Tibial nerve (tissue), 4 donors: ENCODE results near the gene COA8. TPM values are rescaled to one million over a fixed set of nuclear protein-coding genes. Genes with fewer than 3 reads are reported as not detected.

Experiments used
- DNase-seq, 2 donors: peaks; one replicate each; pipeline ENCODE4 v3.0.0-alpha.2; 2019; ENCODE audit warnings: low spot score in 2 of 2
- H3K27ac ChIP-seq, 4 donors: fragments of 200-600 bp; sonication (generic) in 3 of 4; one replicate each; pipeline ENCODE4 v1.5.1; 2017 to 2019; ENCODE audit warnings: mild to moderate bottlenecking in 1 of 4
- H3K27me3 ChIP-seq, 2 donors: fragments of 200-600 bp; sonication (generic) in 1 of 2; one replicate each; pipeline versions ENCODE4 v1.5.1 to v1.6.0; 2017 to 2019
- H3K36me3 ChIP-seq, 3 donors: fragments of 200-600 bp; sonication (generic); one replicate each; pipeline ENCODE4 v1.5.1; 2018 to 2019
- H3K4me1 ChIP-seq, 4 donors: fragments of 200-600 bp; sonication (generic) in 3 of 4; one replicate each; pipeline ENCODE4 v1.5.1; 2017 to 2019
- H3K4me3 ChIP-seq, 4 donors: fragments of 200-600 bp; sonication (generic) in 3 of 4; one replicate each; pipeline ENCODE4 v1.5.1; 2017 to 2019; ENCODE audit warnings: mild to moderate bottlenecking in 1 of 4, moderate library complexity in 1 of 4
- H3K9me3 ChIP-seq, 4 donors: fragments of 200-600 bp; sonication (generic) in 3 of 4; one replicate each; pipeline ENCODE4 v1.5.1; 2017 to 2019
- EP300 ChIP-seq, 2 donors: sonication (generic); formaldehyde crosslinking; IDR thresholded peaks; one replicate each; pipeline ENCODE4 v1.6.1; 2017; ENCODE audit warnings: antibody characterized with exemption in 2 of 2, mild to moderate bottlenecking in 1 of 2
- POLR2A ChIP-seq, 2 donors: fragments of 450-650 bp; IDR thresholded peaks; one replicate each; pipeline ENCODE4 v1.6.1; 2017; ENCODE audit warnings: antibody characterized with exemption in 2 of 2, mild to moderate bottlenecking in 2 of 2, moderate library complexity in 2 of 2
- WGBS, 2 donors: methylation state at CpG; one replicate each; pipeline ENCODE4 v1.1.5; 2018; 5-methylcytosine and 5-hydroxymethylcytosine counted together
- total RNA-seq, 4 donors: library from RNA; depleted of rRNA; stranded (reverse); fragments of >200 nt; gene quantifications; one replicate each; pipeline ENCODE4 v1.1.0, GENCODE V29; 2016
- TF ChIP-seq, protein P1 (sequence below), 5 experiments: fragments of 200-600 bp in 3 of 5; fragments of 450-650 bp in 2 of 5; sonication (generic) in 3 of 5; IDR thresholded peaks; one replicate each; pipeline ENCODE4 v1.5.1; 2016 to 2019; ENCODE audit warnings: antibody characterized with exemption in 5 of 5, mild to moderate bottlenecking in 3 of 5, moderate library complexity in 2 of 5

The COA8 gene
- total RNA-seq, 4 donors from 2014 or later = 7.2 to 31.6 (median 12.3) TPM

DNA sequence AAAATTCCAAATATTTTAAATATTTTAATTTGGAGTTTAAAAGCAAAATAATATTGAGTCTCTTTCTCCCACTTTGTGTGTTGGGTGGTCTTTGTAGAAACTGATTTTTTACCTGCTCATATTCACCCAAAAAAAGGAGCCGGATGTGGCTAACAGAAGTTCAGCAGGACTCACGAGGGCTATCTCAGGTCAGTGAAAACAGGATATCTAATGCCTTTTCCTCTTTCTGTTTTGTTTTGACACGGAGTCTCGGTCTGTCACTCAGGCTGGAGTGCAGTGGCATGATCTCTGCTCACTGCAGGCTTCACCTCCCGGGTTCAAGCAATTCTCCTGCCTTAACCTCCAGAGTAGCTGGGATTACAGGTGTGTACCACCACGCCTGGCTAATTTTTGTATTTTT, 30.8 kb downstream of the COA8 start:
- peaks cover 0 to 46% (median 28%) of the 10 kb centered on the region in 4 donors for H3K4me1 ChIP-seq
- TF ChIP-seq POLR2A (IDR thresholded peaks at IDR 0.05) (no peak), EP300 (IDR thresholded peaks at IDR 0.05) (no peak)
- TF ChIP-seq, protein P1, sequence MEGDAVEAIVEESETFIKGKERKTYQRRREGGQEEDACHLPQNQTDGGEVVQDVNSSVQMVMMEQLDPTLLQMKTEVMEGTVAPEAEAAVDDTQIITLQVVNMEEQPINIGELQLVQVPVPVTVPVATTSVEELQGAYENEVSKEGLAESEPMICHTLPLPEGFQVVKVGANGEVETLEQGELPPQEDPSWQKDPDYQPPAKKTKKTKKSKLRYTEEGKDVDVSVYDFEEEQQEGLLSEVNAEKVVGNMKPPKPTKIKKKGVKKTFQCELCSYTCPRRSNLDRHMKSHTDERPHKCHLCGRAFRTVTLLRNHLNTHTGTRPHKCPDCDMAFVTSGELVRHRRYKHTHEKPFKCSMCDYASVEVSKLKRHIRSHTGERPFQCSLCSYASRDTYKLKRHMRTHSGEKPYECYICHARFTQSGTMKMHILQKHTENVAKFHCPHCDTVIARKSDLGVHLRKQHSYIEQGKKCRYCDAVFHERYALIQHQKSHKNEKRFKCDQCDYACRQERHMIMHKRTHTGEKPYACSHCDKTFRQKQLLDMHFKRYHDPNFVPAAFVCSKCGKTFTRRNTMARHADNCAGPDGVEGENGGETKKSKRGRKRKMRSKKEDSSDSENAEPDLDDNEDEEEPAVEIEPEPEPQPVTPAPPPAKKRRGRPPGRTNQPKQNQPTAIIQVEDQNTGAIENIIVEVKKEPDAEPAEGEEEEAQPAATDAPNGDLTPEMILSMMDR (IDR thresholded peaks at IDR 0.05) = no peak
- H3K27ac ChIP-seq = peak overlapping the region; percentile 70 to 96 (median 88)
- no peaks in the 10 kb centered on the region for H3K9me3 ChIP-seq
- H3K36me3 ChIP-seq = peaks cover 0 to 23% (median 3%) of the 10 kb centered on the region in 3 donors
- DNase-seq = no peak
- 58 to 64% methylated on average over 6 of the region's 6 CpGs for whole genome bisulfite sequencing, 2 donors
- H3K27me3 ChIP-seq = no peaks in the 10 kb centered on the region
- H3K4me3 ChIP-seq = no peak overlapping the region

DNA sequence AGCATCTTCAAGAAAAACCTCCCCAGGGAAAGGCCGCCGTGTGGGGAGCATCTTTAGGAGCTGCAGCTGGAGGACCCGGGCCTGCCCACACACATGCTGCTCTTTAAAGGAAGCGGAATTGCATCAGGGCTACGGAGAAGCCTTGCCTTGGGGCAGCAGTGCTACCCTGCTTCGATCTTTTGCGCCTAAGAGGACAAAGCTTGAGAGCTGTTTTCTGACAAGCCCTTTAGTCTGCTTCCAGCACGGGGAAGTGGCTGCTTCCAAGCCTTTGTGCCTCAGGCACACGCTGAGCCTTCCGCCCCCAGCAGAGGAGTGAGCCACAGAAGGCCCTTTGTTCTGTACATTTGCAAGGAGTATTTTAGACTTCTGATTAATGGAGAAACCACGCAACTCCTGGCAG, 31.5 kb downstream of the COA8 start:
- Histone ChIP-seq H3K4me1 (peaks cover 0 to 46% (median 28%) of the 10 kb centered on the region in 4 donors), H3K9me3 (no peaks in the 10 kb centered on the region), H3K4me3 (peak overlapping the region in 1 of 4 donors; percentile 4), H3K27me3 (no peaks in the 10 kb centered on the region), H3K27ac (peak overlapping the region; percentile 70 to 96 (median 88)), H3K36me3 (peaks cover 0 to 16% (median 0%) of the 10 kb centered on the region in 3 donors)
- DNase-seq = peak; percentile 26
- WGBS, 2 donors = 31 to 38% methylated on average over 11 of the region's 11 CpGs
- TF ChIP-seq POLR2A (IDR thresholded peaks at IDR 0.05) = peak in 1 of 2 donors; percentile 35
- peak; percentile 69 to 93 for TF ChIP-seq EP300 (IDR thresholded peaks at IDR 0.05)
- TF ChIP-seq, protein P1 (IDR thresholded peaks at IDR 0.05) = no peak

DNA sequence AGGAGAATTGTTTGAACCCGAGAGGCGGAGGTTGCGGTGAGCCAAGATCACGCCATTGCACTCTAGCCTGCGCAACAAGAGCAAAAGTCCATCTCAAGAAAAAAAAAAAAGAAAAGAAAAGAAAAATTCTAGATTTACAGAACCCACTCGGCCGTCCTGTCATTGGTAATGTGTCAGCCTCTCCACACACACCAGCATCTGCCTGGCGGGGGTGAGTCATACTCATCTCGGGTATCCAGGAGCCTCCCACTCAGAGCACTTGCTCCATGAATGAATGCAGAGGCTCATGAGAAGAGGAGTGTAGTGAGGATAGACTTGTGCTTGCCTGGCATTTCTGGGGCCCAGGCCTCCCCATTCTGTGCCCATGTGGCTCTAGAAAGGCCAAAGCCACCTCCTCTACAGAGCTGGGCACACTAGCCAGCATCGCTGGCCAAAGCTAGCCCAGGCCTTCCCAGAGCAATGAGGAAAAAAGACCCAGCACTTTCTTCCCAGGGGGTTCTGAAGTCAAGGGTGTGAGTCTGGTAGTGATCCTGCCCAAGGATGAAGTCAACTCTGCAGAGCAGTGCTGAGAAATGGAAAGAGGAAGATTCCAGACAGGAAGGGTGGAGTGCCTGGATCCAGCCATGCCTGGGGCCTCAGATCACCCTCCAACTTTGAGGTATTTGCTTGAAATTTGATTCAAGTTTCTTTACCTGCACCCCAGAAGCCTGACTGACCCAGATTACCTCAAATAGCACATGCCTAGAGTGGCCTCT, 35.0 kb downstream of the COA8 start:
- no peak for TF ChIP-seq EP300 (IDR thresholded peaks at IDR 0.05)
- TF ChIP-seq POLR2A (IDR thresholded peaks at IDR 0.05) = no peak
- TF ChIP-seq, protein P1 (IDR thresholded peaks at IDR 0.05) = no peak
- peaks cover 0 to 46% (median 28%) of the 10 kb centered on the region in 4 donors for H3K4me1 ChIP-seq
- 78 to 81% methylated on average over 10 of the region's 10 CpGs for WGBS, 2 donors
- H3K4me3 ChIP-seq = no peak overlapping the region
- H3K27ac ChIP-seq = peak overlapping the region in 2 of 4 donors; percentile 50 to 62
- no peak for DNase-seq
- H3K36me3 ChIP-seq = no peaks in the 10 kb centered on the region
- no peaks in the 10 kb centered on the region for H3K27me3 ChIP-seq
- no peaks in the 10 kb centered on the region for H3K9me3 ChIP-seq

- TF ChIP-seq POLR2A (IDR thresholded peaks at IDR 0.05) = no peak
- TF ChIP-seq, protein P1 (IDR thresholded peaks at IDR 0.05) = no peak
- no peak for TF ChIP-seq EP300 (IDR thresholded peaks at IDR 0.05)
- 92 to 94% methylated on average over 5 of the region's 5 CpGs for WGBS, 2 donors
Observed at GRCh38 chr14:103600503-103600902, 37.7 kb downstream of the COA8 start.

DNA sequence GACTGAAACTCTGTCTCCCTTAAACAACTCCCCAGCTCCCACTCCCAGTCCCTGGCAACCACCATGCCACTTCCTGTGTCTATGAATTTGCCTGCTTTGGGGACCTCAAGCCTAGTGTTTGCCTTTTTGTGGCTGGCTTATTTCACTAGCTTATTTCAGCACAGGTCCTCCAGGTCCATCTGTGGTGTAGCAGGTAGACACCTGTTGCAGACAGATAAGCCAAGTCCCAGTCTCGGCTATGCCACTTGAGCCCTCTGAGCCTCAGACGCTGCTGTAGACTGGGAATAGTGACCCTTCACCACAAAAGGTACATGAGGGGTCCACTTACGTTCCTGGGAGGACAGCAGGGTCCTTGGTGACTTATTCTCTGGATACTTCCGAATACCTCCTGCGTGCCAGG, 41.9 kb downstream of the COA8 start:
- 86 to 92% methylated on average over 4 to 5 of the region's 5 CpGs for WGBS, 2 donors
- TF ChIP-seq POLR2A (IDR thresholded peaks at IDR 0.05) (no peak), EP300 (IDR thresholded peaks at IDR 0.05) (no peak)
- TF ChIP-seq, protein P1 (IDR thresholded peaks at IDR 0.05) = no peak
- no peaks in the 10 kb centered on the region for H3K9me3 ChIP-seq

More at GRCh38 chr14:103600503-103600902, 37.7 kb downstream of the COA8 start:
- peaks cover 0 to 24% (median 10%) of the 10 kb centered on the region in 4 donors for H3K4me1 ChIP-seq
- no peak overlapping the region for H3K4me3 ChIP-seq
- no peaks in the 10 kb centered on the region for H3K9me3 ChIP-seq
- H3K36me3 ChIP-seq = no peaks in the 10 kb centered on the region
- no peak overlapping the region for H3K27ac ChIP-seq
- no peak for DNase-seq
- no peaks in the 10 kb centered on the region for H3K27me3 ChIP-seq

More for the DNA sequence above, 41.9 kb downstream of the COA8 start:
- H3K36me3 ChIP-seq = no peaks in the 10 kb centered on the region
- peaks cover 0 to 18% (median 9%) of the 10 kb centered on the region in 4 donors for H3K4me1 ChIP-seq
- H3K4me3 ChIP-seq = no peak overlapping the region
- DNase-seq = no peak
- no peaks in the 10 kb centered on the region for H3K27me3 ChIP-seq
- no peak overlapping the region for H3K27ac ChIP-seq
